CD4-positive, alpha-beta T cell treated with Interleukin-17A for 4 hours (primary cell): ENCODE results near the gene NPHS1.
"Not testable (repeated sequence)": the region's sequence is repeated elsewhere in the genome, so short reads cannot be mapped to it uniquely, and the experiment has no call there.

Experiments used
- DNase-seq: peaks from one replicate; pipeline ENCODE4 v3.0.0-alpha.2; 2020; ENCODE audit warnings: mixed read lengths

The NPHS1 gene

DNA sequence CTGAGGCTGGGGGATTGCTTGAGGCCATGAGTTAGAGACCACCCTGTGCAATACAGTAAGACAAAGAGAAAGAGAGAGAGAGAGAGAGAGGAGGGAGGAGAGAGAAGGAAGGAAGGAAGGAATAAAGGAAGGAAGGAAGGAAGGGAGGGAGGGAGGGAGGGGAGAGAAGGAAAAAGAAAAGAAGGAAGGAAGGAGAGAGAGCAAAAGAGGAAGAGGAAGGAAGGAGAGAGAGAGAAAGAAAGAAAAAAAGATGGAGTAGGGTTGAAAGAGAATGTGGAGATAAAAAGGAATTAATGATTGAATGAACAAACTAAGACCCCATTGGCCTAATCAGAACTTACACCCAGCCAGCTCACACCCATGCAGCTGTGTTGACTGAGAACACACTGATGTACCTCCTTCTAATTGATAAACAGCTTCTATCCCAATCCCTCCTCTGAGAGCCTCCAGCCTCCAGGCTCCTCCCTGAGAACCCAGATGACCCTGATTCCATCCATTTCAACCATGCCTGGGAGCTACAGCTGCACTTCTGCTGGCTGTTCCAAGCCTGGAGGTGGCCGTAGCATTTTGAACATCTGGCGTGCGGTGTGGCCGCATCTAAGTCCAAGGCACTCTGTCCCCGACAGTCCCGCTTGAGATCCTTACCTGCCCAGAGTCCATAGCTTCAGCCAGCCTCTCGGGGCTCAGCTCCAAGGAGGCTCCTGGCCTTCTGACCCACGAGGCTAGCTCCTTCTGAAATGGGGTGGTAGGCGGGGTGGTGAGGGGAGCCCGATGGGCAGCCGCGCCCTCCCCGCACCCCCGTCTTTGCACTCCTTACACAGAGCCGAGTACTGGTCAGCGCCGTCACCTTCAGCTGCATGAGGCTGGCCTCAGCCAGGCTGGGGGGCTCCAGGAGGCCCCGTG is 40.7 kb downstream of the NPHS1 start:
- no peak for DNase-seq

DNA sequence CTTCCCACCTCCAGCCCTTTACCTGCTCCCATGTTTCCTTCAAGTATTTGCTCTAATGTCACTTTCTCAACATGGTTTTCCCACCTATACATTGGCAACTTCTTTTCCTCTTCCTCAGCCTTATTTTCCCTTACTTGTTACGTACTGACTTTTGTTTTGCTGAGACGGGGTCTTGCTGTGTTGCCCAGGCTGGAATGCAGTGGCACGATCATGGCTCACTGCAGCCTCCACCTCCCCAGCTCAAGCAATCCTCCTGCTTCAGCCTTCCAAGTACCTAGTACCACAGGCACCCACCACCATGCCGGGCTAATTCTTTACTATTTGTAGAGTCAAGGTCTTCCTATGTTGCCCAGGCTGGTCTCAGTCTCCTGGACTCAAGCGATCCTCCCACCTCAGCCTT is 44.7 kb downstream of the NPHS1 start:
- DNase-seq: no peak

DNA sequence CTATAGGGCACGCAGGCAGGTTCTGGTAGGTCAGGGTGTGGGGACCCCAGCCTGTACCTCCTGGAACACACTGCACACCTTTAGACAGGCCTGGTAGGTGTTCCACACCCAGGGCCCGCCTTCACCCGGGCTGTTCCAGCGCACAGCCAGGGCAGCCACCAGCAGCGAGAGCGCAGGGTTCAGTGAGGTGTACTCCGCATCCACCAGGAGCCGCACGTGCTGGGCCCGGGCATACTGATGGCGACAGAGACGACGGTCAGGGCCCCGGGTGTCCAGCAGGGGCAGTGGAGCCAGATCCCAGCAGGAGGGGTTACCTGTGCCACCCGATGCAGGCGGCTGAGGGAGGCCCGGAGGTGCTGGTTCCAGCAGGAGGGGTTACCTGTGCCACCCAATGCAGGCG is 45.7 kb downstream of the NPHS1 start:
- no peak for DNase-seq

DNA sequence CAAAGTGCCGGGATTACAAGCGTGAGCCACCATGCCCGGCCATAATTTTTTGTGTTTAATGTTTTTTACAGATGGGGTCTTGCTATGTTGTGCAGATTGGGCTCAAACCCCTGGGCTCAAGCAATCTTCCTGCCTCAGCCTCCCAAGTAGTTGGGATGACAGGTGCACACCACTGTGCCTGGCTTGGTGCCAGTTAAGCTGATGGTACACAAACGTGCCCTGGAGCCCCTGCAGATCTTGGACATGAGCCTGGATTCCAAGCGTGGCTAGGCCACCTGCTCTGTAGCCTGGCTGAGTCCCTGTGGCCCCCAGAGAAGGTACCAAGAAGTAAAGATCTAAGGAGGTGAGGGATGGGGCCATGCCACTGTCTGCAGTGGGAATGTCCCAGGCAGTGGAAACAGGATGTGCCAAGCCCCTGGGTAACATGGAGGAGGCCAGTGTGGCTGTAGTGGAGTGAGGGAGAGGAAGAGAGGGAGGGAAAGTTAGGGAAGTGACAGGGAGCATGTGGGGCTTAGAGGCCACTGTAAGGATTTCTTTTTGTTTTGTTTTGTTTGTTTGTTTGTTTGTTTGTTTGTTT is 46.7 kb downstream of the NPHS1 start:
- no peak for DNase-seq

DNA sequence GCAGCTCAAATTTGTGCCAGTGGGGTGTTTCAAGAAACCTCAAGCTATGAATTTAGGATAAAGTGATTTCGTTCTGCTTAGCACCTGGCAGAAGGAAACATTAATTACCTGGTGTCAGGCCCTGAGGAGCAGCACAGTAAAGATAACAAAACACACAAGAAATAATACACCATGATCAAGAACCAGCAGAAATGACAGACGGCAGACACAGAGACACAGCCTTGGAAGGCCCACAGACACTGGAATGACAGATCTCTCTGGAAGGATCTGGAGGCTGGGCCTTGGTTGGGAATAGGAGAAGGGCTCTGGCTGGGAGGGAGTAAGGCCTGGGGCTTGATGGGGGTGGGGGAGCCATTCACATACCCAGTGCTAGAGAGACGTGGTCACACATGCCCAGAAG is 50.5 kb downstream of the NPHS1 start:
- no peak for DNase-seq

DNA sequence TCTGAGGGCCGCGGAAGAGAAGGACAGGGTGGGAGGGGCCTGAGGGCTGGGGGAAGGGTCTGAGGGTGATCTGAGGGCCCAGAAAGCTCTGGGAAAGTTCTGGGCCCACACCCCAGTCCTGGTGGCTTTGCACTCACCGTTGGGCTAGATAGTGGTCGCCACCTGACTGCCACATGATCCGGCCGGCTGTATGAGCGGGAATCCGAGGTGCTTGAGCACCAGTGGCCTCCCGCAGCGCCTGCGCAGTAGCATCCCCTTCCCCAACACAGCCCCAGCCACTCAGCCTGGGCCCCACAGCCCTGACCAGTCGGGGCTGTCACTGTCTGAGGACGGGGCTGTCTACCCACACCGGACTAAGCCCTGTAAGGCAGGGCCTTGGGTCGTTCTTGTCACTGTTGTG is 54.6 kb downstream of the NPHS1 start:
- DNase-seq: peak; percentile 8

DNA sequence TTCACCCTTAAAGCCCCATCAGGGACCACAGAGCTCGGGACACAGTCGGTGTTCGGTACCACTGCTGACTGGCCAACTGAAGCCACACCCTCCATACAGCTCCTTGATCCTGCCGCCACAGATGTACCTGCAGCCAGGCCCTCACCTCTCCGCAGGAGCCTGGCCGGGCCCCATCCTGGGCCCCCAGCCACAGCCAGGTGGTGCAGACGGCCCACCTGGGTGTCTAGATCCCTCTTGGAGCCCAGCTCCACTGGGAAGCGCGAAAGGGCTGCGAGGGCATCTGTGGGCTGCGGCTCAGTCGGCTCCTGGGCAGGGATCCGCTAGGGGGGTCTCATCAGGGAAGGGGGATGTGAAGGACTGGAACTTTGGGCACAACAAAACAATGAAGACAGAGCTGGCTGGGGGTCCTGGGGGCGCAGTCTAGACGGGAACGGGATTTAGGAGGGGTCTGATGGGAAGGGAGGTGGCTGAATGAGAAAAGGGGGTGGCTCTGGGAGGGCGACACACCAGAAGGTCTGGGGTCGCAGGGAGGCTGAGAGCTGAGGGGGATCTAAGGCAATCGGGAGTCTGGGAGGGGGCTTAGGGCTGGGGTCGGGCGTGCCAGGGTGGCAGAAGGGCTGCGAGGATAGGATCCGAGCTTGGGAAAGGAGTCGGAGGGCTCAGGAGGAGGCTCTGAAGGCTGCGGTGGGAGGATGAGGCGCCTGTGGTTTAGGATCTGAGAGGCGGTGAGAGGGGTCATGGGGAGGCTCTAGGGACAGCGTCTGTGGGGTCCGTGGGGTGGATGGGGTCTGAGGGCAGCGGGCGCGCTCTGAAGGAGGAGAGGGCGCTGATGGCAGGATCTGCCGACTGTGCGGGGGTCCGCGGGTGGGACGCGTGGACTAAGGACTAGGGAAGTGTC is 55.4 kb downstream of the NPHS1 start:
- no peak for DNase-seq

DNA sequence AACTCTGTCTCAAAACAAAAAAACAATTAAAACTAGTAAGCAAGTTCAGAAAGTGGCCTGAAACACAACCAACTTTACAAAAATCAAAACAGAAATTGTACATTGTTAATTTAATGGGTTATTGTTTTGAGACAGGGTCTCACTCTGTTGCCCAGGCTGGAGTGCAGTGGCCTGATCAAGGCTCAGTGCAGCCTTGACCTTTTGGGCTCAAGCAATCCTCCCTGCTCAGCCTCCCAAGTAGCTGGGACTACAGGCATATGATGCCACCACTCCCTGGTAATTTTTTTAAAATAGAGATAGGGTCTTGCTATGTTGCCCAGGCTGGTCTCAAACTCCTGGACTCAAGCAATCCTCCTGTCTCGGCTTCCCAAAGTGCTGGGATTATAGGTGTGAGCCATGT is 56.7 kb downstream of the NPHS1 start:
- not testable (repeated sequence) for DNase-seq

DNA sequence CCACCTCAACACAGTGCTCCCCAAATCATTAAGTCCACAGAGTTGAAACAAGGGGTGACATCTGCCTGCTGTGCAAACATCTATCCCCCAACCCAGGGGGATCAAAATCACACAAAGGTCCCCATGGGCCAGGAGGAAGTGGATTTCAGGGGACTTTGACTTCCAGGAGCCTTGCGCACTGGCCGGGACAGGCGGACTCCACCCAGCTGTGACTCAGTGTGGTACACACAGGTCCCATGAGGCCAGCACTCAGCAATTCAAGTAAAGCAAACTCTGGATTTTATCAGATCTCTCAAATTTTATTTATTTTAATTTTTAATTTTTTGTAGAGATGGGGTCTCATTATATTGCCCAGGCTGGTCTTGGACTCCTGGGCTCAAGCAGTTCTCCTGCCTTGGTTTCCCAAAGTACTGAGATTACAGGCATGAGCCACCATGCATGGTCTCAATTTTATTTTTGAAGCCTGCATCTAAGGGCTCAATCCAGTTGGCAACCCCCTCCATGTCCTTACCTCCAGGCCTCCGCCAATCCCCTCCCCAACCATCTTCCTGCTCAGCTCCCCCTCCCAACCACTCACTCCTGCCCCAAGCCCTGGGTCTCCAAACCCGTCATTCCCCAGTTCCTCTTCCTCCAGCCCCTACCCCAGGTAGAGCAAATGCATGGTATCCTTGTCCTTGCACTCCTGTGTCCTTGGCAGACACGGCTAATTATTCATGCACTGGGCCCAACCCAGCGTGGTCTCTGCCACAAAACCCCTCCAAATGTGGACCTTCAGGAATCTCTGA is 58.7 kb downstream of the NPHS1 start:
- DNase-seq: no peak

DNA sequence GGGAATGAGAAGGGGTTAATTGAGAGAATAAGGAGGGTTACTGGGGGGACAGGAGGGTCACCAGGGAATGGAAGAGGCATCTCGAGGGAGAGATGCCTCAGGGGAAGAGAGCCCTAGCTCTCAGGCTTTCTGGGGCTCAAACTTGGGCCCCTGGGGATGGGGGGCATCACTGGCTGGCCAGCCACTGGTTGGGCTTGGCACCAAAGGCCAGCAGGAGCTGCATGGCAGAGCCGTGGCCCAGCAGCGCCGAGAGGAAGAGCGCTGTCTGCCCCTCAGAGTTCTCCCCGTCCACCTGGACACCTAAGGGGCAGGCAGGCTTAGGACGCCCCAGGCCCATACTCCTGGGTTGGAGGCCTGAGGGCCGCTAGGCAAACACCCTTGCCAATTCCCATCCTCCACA is 59.4 kb downstream of the NPHS1 start:
- no peak for DNase-seq

DNA sequence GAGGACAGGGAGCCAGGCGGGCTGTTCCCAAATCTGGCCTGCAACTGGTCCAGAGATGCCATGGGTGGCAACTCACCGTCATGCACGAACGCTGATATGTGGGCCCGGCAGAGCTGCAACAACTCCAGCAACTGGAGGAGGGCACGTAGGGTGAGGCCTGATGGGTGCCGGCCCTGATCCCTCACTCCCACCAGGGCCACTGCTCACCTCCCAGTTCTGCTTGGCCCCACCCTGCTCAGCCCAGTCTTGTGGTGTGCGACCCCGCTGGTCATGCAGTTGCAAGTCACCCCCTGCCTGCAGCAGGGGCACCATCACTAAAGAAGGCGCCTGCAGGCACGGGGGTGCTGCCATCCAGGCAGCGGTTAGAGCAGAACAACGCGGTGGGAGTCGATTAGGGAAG is 60.0 kb downstream of the NPHS1 start:
- DNase-seq: no peak

DNA sequence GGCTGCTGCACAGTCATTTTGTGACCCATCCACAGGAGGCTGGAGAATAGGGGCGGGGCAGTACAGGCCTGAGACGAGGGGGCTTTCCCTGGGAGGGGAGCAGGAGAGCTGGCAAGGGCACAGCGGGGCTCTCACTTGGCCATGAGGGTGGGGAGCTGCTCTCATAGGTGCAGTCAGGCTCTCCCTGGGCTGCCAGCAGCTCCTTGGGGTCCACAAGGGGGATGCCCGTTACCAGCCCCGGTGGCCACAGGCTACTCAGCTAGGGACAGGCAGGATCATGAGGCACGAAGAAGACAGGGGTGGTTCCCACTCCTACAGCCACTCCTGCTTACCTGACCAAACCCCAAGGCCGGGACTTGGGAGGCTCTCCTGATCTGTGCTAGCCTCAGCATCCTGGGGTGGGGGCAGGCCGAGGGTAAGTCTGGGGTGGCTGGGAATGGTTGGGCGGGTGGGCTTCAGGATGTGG is 60.5 kb downstream of the NPHS1 start:
- DNase-seq: no peak

DNA sequence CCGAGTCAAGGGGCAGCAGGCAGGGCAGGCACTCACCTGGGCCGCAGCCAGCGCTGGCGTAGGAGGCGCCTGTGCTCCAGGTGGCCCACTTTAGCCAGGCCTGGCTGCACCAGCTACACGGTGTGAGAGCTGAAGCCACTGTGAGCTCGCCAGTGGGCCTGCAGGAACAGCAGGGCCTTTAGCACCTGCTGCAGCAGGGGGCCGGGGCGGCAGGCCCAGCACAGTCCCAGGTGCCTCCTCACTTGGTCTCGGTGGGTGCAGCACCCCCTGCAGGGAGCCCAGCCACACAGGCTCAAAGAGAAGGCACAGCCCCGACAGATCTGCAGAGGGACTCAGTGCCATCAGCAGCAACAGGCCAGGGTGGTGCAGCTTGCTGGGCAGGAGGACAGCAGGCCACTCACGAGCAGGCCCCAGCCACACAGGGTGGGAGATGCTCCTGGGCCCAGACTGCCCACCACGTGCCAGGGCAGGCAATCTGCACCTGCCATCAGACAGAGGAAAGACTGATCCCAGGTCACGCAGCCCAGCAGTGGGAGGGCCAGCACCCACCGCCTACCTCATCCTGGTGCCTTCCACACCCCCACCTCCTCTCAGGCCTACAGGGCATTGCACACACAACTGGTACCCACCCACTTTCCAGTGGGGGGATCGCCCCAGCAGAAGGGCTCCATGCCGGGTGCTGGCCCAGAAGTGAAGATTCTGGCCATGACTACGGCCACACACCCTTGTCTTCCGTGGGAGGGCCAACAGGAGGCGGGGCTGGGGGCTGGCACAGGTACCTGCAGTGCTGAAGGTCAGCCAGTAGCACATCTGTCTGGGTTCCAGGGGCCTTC is 61.1 kb downstream of the NPHS1 start:
- DNase-seq: peak; percentile 18

DNA sequence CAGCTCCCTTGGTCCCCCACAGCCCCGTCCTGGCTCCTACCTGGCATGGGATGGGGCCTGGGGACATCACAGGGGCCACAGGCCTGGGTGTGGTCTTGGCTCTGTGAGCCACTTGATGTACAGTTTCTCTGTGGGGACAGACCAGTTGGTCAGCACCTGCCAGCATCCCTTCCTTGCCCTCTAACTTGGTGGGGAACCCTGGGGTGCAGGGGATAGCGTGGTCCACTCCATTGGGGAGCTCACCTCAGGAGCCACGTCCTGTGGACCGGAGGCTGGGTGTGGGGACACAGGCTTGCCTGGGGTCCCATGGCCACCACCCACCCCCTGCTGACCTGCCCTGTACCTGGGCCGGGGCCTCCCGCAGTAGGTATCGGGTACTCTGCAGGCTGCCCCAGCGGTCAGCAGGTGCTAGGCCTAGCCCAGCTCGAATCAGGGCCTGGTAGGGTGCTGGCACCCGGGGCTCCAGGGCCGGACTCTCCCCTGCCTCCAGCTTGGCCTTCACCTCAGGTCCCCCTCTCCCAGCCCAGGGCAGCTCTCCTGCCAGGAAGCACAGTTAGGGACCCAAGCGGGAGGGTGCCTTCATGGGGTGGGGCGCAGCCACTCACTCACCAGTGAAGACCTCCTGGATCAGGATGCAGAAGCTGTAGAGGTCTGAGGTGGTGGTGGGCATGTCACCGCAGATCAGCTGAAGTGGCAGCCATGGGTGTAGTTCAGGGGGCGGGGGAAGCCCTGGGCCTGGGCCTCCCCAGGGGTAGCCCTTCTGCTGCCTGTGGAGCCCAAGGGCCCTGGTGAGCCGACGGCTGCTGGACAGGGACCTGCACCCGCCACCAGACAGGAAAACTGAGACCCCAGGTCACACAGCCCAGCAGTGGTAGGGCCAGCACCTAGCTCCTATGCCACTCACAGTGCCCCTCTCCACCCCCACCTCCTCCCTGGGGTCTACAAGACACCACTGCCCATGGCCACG is 62.0 kb downstream of the NPHS1 start:
- no peak for DNase-seq

DNA sequence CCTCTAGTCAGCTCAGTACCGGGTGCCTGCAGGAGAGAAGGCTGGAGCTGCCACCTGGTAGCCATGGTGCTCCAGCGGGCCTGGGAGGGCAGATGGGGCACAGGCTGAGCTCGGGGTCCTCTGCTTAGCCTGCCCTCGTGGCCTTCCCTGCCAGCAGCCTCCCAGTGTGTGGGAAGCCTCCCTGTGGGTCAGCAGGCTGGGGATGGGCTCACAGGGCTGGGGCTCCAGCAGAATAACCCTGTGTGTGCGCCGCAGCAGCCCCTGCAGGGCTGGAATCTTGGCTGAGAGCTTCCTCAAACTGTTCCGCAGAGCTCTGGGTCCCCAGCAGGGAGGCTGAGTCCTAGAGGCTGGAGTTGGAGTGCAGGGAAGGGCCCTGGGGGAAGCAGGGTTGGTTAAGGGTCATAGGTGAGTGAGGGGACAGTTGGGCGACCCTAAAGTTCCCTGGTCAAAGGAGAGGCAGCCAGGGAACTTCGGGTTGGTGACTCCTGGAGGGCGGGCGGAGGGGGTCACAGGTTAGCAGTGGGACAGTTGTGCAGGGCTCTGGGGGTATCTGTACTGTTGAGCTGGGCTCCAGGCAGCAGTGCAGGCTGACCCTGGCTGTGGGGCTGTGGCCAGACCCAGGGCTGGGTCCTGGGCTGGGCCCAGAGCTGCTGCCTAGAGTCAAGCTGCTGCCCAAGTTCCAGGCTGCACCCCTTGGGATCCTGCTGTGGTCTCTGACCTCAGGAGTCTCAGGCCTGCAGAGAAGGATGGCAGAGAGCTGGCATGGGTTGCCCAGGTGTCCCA is 62.9 kb downstream of the NPHS1 start:
- no peak for DNase-seq

DNA sequence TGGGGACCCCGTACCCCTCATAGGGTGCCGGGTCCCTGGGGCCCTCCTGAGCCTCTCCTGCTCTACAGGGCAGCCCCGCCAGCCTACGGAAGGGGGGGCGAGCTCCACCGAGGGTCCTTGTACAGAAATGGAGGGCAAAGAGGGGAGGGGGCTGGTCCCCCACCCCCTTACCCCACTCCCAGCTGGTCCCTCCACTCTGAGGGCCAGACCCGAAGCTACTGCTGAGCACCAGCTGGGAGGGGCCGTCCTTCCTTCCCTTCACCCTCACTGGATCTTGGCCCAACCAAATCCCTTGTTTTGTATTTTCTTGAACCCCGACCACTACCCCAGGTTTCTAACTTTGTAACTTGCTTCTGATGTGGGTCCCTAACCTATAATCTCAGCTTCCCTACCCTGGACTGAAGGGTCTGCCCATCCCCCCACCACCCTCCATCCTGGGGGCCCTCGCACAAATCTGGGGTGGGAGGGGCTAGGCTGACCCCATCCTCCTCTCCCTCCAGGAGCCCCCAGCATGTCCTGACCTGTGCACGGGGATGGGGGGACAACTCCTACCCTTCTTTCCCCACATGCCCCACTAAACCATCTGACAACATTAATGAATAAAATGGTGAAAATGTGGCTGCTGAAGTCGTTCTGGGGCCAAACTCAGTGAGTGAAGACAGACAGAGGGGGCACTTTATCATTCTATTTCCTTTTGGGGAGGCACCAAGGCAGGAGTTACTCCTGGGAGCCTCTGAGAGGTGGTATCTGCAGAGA is 63.9 kb downstream of the NPHS1 start:
- no peak for DNase-seq

DNA sequence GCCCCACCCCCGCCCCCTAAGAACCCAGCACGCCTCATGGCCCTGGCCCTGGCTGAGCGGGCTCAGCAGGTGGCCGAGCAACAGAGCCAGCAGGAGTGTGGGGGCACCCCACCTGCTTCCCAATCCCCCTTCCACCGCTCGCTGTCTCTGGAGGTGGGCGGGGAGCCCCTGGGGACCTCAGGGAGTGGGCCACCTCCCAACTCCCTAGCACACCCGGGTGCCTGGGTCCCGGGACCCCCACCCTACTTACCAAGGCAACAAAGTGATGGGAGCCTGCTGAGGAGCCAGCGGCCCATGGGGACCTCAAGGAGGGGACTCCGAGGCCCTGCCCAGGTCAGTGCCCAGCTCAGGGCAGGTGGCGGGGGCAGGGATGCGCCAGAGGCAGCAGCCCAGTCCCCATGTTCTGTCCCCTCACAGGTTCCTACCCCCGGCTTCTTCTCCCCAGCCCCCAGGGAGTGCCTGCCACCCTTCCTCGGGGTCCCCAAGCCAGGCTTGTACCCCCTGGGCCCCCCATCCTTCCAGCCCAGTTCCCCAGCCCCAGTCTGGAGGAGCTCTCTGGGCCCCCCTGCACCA is 65.0 kb downstream of the NPHS1 start:
- DNase-seq: no peak
